ENCODE results near the gene PAFAH2.

DNA sequence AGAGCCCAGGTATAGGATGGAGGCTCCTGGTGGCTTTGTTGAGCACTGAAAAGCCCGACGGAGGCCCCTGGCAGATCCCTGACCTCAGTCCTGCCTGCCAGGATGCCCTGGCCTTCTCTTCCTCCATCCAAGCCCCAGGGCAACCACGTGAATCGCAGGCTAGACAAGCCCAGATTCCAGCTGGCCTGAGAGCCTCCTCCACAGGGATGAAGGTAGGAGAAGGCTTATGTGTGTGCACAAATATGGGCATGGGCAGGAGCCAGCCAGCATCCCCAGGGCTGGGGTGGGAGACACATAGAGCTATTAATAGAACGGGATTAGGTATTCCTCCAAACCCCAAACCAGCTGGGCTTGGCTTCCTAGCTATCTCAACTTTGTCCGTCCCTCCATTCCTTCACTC, 19.7 kb upstream of the PAFAH2 start:
- TF ChIP-seq, protein P1, sequence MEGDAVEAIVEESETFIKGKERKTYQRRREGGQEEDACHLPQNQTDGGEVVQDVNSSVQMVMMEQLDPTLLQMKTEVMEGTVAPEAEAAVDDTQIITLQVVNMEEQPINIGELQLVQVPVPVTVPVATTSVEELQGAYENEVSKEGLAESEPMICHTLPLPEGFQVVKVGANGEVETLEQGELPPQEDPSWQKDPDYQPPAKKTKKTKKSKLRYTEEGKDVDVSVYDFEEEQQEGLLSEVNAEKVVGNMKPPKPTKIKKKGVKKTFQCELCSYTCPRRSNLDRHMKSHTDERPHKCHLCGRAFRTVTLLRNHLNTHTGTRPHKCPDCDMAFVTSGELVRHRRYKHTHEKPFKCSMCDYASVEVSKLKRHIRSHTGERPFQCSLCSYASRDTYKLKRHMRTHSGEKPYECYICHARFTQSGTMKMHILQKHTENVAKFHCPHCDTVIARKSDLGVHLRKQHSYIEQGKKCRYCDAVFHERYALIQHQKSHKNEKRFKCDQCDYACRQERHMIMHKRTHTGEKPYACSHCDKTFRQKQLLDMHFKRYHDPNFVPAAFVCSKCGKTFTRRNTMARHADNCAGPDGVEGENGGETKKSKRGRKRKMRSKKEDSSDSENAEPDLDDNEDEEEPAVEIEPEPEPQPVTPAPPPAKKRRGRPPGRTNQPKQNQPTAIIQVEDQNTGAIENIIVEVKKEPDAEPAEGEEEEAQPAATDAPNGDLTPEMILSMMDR (IDR thresholded peaks at IDR 0.05) = no peak
- no peak for TF ChIP-seq POLR2A (IDR thresholded peaks at IDR 0.05)

Measured in Peyer's patch (tissue), 4 donors.